Body of pancreas (tissue), 4 donors: ENCODE measurements around the gene ATP9B. TPM values are rescaled to one million over a fixed set of nuclear protein-coding genes. Genes with fewer than 3 reads are reported as not detected.

Experiments
- ATAC-seq: fragments of 150-250 bp; one replicate; pipeline ENCODE4 v1.9.1; 2016
- DNase-seq, 4 donors: peaks; one replicate each; pipeline ENCODE4 v3.0.0-alpha.2; 2019
- H3K27ac ChIP-seq, 4 donors: fragments of 200-600 bp; sonication (generic); 1 replicate in 3 of 4; 2 replicates in 1 of 4; pipeline versions ENCODE4 v1.5.1 to v1.6.1; 2016 to 2019; ENCODE audit warnings: mild to moderate bottlenecking in 1 of 4, mixed read lengths in 1 of 4, moderate library complexity in 1 of 4
- H3K27me3 ChIP-seq, 2 donors: fragments of 200-600 bp; sonication (generic); one replicate each; pipeline ENCODE4 v1.6.0; 2016; ENCODE audit warnings: mild to moderate bottlenecking in 1 of 2
- H3K36me3 ChIP-seq, 2 donors: fragments of 200-600 bp; sonication (generic); replicated peaks in 1 of 2; 2 replicates each; pipeline ENCODE4 v1.5.1; 2016; ENCODE audit warnings: low read depth in 2 of 2; ENCODE audit not compliant: insufficient read depth in 1 of 2
- H3K4me1 ChIP-seq: fragments of 200-600 bp; sonication (generic); one replicate; pipeline ENCODE4 v1.6.0; 2016
- H3K4me3 ChIP-seq, 2 donors: fragments of 200-600 bp; sonication (generic); 1 replicate in 1 of 2; 2 replicates in 1 of 2; pipeline ENCODE4 v1.5.1; 2016 to 2019
- H3K9me3 ChIP-seq, 3 donors: fragments of 200-600 bp; sonication (generic); 1 replicate in 2 of 3; 2 replicates in 1 of 3; pipeline ENCODE4 v1.5.1; 2016
- POLR2A ChIP-seq, 3 donors: fragments of 450-650 bp; IDR thresholded peaks; one replicate each; pipeline ENCODE4 v1.6.1; 2016; ENCODE audit warnings: antibody characterized with exemption in 3 of 3, mild to moderate bottlenecking in 2 of 3
- WGBS, 2 donors: methylation state at CpG; one replicate each; pipeline ENCODE4 v1.1.5; 2017; 5-methylcytosine and 5-hydroxymethylcytosine counted together
- intact Hi-C: fragments of 100-400 bp; cut with DNase I; formaldehyde crosslinking; loops from one replicate; pipeline ENCODE4 v1.15.1; 2023
- total RNA-seq, 2 donors: library from RNA; depleted of rRNA; stranded (reverse); fragments of >200 nt; gene quantifications; one replicate each; pipeline ENCODE4 v1.1.0, GENCODE V29; 2016
- TF ChIP-seq, protein P1 (sequence below), 7 experiments: fragments of 450-650 bp in 4 of 7; fragments of 200-600 bp in 3 of 7; sonication (generic) in 3 of 7; IDR thresholded peaks; one replicate each; pipeline ENCODE4 v1.5.1; 2016 to 2019; ENCODE audit warnings: antibody characterized with exemption in 7 of 7

ATP9B gene
- total RNA-seq, 2 donors from 2014 or later = 19.7 to 21.1 TPM

DNA sequence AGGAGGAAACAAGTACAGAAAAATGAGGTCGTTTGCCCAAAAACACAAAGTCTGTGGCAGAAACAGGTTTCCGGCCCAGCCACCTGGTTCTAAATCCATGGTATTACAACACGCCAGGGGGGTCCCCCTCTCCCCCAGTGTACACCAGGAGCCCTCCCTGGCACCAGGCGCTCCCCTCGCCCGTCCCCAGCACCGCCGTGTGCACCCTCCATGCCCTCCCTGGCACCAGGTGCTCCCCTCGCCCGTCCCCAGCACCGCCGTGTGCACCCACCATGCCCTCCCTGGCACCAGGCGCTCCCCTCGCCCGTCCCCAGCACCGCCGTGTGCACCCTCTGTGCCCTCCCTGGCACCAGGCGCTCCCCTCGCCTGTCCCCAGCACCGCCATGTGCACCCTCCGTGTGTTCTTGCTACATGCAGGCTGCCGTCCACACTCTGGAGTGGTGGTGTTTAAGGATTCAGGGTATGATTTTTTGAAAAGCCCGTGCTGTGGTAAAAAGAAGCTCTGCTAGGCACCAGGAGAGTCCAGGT is 266.7 kb downstream of the ATP9B start:
- 93 to 97% methylated on average over 21 to 23 of the region's 23 CpGs for WGBS, 2 donors
- ATAC-seq (no peak), DNase-seq (no peak)
- intact Hi-C loops = no loop called here
- Histone ChIP-seq H3K36me3 (peaks cover 0 to 9% of the 10 kb centered on the region in 2 donors), H3K9me3 (no peaks in the 10 kb centered on the region), H3K4me3 (no peak overlapping the region), H3K4me1 (no peaks in the 10 kb centered on the region), H3K27me3 (no peaks in the 10 kb centered on the region), H3K27ac (no peak overlapping the region)
- TF ChIP-seq POLR2A (IDR thresholded peaks at IDR 0.05) = no peak
- TF ChIP-seq, protein P1, sequence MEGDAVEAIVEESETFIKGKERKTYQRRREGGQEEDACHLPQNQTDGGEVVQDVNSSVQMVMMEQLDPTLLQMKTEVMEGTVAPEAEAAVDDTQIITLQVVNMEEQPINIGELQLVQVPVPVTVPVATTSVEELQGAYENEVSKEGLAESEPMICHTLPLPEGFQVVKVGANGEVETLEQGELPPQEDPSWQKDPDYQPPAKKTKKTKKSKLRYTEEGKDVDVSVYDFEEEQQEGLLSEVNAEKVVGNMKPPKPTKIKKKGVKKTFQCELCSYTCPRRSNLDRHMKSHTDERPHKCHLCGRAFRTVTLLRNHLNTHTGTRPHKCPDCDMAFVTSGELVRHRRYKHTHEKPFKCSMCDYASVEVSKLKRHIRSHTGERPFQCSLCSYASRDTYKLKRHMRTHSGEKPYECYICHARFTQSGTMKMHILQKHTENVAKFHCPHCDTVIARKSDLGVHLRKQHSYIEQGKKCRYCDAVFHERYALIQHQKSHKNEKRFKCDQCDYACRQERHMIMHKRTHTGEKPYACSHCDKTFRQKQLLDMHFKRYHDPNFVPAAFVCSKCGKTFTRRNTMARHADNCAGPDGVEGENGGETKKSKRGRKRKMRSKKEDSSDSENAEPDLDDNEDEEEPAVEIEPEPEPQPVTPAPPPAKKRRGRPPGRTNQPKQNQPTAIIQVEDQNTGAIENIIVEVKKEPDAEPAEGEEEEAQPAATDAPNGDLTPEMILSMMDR (IDR thresholded peaks at IDR 0.05) = no peak

DNA sequence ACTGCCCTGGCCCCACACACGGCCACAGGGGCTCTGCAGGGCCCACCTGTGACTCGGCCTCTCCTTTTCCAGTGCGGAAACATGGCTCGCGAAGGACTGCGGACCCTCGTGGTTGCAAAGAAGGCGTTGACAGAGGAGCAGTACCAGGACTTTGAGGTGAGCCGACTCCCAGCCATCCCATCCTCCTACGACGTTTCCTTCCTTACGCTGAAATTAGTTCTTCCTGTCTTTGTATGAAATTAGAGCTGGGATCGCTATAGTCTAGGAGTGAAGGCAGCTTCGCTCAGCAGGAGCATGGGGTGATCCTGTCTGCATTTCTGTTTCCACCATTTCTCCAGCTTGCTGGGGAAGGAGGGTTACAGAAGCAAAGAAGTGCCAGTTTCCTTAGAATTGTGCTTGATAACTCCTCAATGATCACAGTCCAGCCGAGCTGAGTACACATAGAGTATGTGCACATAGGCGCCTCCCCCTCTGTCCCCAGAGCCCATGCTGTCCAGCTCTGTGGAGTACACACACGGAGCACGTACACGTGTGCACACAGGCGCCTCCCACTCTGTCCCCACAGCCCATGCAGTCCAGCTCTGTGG is 267.5 kb downstream of the ATP9B start:
- intact Hi-C loops = no loop called here
- Histone ChIP-seq H3K27ac (no peak overlapping the region), H3K36me3 (peaks cover 0 to 9% of the 10 kb centered on the region in 2 donors), H3K4me3 (no peak overlapping the region), H3K9me3 (no peaks in the 10 kb centered on the region), H3K4me1 (no peaks in the 10 kb centered on the region), H3K27me3 (no peaks in the 10 kb centered on the region)
- DNase-seq = no peak
- WGBS, 2 donors = 88 to 89% methylated on average over 16 to 20 of the region's 20 CpGs
- TF ChIP-seq, protein P1 (IDR thresholded peaks at IDR 0.05) = no peak
- TF ChIP-seq POLR2A (IDR thresholded peaks at IDR 0.05) = no peak
- no peak for ATAC-seq

DNA sequence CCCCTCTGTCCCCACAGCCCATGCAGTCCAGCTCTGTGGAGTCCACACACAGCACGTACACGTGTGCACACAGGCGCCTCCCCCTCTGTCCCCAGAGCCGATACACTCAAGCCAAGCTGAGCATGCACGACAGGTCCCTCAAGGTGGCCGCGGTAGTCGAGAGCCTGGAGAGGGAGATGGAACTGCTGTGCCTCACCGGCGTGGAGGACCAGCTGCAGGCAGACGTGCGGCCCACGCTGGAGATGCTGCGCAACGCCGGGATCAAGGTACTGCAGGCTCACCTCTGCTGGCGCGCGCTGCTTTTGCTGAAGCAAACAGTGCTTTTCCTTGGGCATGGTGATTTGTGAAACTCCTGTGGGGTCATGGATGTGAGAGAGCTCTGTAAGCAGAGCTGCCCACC is 268.0 kb downstream of the ATP9B start:
- H3K4me1 ChIP-seq = no peaks in the 10 kb centered on the region
- H3K27me3 ChIP-seq = no peaks in the 10 kb centered on the region
- H3K4me3 ChIP-seq = no peak overlapping the region
- no peak overlapping the region for H3K27ac ChIP-seq
- H3K9me3 ChIP-seq = no peaks in the 10 kb centered on the region
- intact Hi-C loops = no loop called here
- TF ChIP-seq, protein P1 (IDR thresholded peaks at IDR 0.05) = no peak
- TF ChIP-seq POLR2A (IDR thresholded peaks at IDR 0.05) = no peak
- DNase-seq (no peak), ATAC-seq (no peak)
- WGBS, 2 donors = 95 to 96% methylated on average over 11 to 19 of the region's 19 CpGs
- H3K36me3 ChIP-seq = peaks cover 0 to 9% of the 10 kb centered on the region in 2 donors

DNA sequence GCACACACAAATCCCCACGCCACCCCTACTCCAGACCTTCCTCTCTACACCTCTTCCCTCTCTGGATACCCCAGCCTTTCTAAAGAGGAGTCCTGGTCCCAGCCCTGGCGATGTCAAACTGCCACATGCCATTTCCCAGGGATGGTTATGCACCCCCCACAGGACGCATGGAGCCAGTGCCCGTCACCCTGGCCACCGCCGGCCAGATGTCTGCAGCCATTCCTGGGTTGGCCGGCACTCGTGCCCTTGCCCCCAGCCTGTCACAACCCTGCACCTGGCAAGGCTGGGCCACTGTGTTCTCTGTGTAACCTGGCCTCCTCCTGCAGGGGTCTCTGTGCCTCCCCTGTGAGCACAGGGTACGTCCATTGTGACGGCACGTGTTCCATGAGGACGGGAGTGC is 268.4 kb downstream of the ATP9B start:
- Histone ChIP-seq H3K9me3 (no peaks in the 10 kb centered on the region), H3K4me3 (no peak overlapping the region), H3K36me3 (peaks cover 0 to 9% of the 10 kb centered on the region in 2 donors), H3K27me3 (no peaks in the 10 kb centered on the region), H3K4me1 (no peaks in the 10 kb centered on the region), H3K27ac (no peak overlapping the region)
- intact Hi-C loops = no loop called here
- ATAC-seq = no peak
- TF ChIP-seq, protein P1 (IDR thresholded peaks at IDR 0.05) = no peak
- TF ChIP-seq POLR2A (IDR thresholded peaks at IDR 0.05) = no peak
- no peak for DNase-seq
- WGBS, 2 donors = 92 to 96% methylated on average over 10 to 12 of the region's 12 CpGs
